Cardiac muscle cell (in vitro differentiated cells and primary cell): ENCODE measurements around the gene CTIF. TPM values are rescaled to one million over a fixed set of nuclear protein-coding genes. Genes with fewer than 3 reads are reported as not detected.
A peak's percentile ranks its signal among the peaks of the same experiment; 100 is the strongest.

Experiments
- DNase-seq, 2 donors: peaks; one replicate each; pipeline versions ENCODE4 v3.0.0 to v3.0.0-alpha.2; 2010 to 2017; ENCODE audit warnings: low read depth in 1 of 2, low spot score in 1 of 2
- H3K27ac ChIP-seq: fragments of 200-600 bp; sonication (generic); 2 replicates; pipeline ENCODE4 v1.5.1; 2016
- H3K27me3 ChIP-seq: fragments of 200-600 bp; sonication (generic); 2 replicates; pipeline ENCODE4 v1.6.0; 2016; ENCODE audit warnings: control low read depth
- H3K36me3 ChIP-seq: fragments of 200-600 bp; sonication (generic); 2 replicates; pipeline ENCODE4 v1.5.1; 2016; ENCODE audit warnings: control low read depth
- H3K4me1 ChIP-seq: fragments of 200-600 bp; sonication (generic); 2 replicates; pipeline ENCODE4 v1.8.1; 2017; ENCODE audit warnings: low read depth, mild to moderate bottlenecking, mixed run types
- H3K4me3 ChIP-seq: fragments of 200-600 bp; sonication (generic); 2 replicates; pipeline ENCODE4 v1.5.1; 2016; ENCODE audit warnings: mild to moderate bottlenecking
- H3K9me3 ChIP-seq: fragments of 200-600 bp; sonication (generic); 2 replicates; pipeline ENCODE4 v1.5.1; 2017; ENCODE audit warnings: low read depth, mild to moderate bottlenecking, control low read depth
- CTCF ChIP-seq: IDR thresholded peaks from 2 replicates; pipeline ENCODE4 v1.5.1; 2012; ENCODE audit warnings: low read depth, mild to moderate bottlenecking, low read length
- polyA plus RNA-seq: library from polyadenylated mRNA; unstranded; fragments of >200 nt; fragmentation: Nextera tagmentation; extraction: Ambion mirVana; gene quantifications from 2 replicates; pipeline ENCODE4 v1.2.1, GENCODE V29; 2016
- total RNA-seq: library from RNA; depleted of rRNA; stranded (reverse); fragments of >200 nt; gene quantifications from 2 replicates; pipeline ENCODE4 v1.2.3, GENCODE V29; 2016

CTIF gene
- total and polyA plus RNA-seq, 2 experiments from 2014 or later, result 16.5 to 22.0 TPM

GRCh38 chr18:48777744-48778116, 238.9 kb downstream of the CTIF start:
- Histone ChIP-seq H3K27ac (peak overlapping the region; percentile 51), H3K27me3 (no peaks in the 10 kb centered on the region), H3K4me3 (no peak overlapping the region), H3K36me3 (no peaks in the 10 kb centered on the region), H3K4me1 (peaks cover 79% of the 10 kb centered on the region), H3K9me3 (no peaks in the 10 kb centered on the region)
- peak; percentile 31 for TF ChIP-seq CTCF
- DNase-seq, result peak in 1 of 2 donors; percentile 23

GRCh38 chr18:48778344-48779011, 239.6 kb downstream of the CTIF start:
- Histone ChIP-seq H3K36me3 (no peaks in the 10 kb centered on the region), H3K27me3 (no peaks in the 10 kb centered on the region), H3K4me3 (no peak overlapping the region), H3K9me3 (no peaks in the 10 kb centered on the region), H3K4me1 (peaks cover 84% of the 10 kb centered on the region), H3K27ac (peak overlapping the region; percentile 98)
- DNase-seq, result no peak
- no peak for TF ChIP-seq CTCF

GRCh38 chr18:48779462-48779861, 240.6 kb downstream of the CTIF start:
- DNase-seq, result no peak
- H3K27ac ChIP-seq, result peak overlapping the region; percentile 98
- no peak for TF ChIP-seq CTCF
- H3K4me1 ChIP-seq, result peaks cover 80% of the 10 kb centered on the region
- H3K9me3 ChIP-seq, result no peaks in the 10 kb centered on the region
- no peaks in the 10 kb centered on the region for H3K36me3 ChIP-seq
- no peak overlapping the region for H3K4me3 ChIP-seq
- H3K27me3 ChIP-seq, result no peaks in the 10 kb centered on the region

- peak in 1 of 2 donors; percentile 53 for DNase-seq
- H3K27me3 ChIP-seq, result no peaks in the 10 kb centered on the region
- peaks cover 77% of the 10 kb centered on the region for H3K4me1 ChIP-seq
- H3K9me3 ChIP-seq, result no peaks in the 10 kb centered on the region
- TF ChIP-seq CTCF, result no peak
- H3K4me3 ChIP-seq, result no peak overlapping the region
- no peaks in the 10 kb centered on the region for H3K36me3 ChIP-seq
- H3K27ac ChIP-seq, result peak overlapping the region; percentile 98
Observed at GRCh38 chr18:48780201-48780912, 241.5 kb downstream of the CTIF start.

GRCh38 chr18:48780913-48781162, 242.0 kb downstream of the CTIF start:
- TF ChIP-seq CTCF, result no peak
- peak overlapping the region; percentile 98 for H3K27ac ChIP-seq
- H3K4me1 ChIP-seq, result peaks cover 77% of the 10 kb centered on the region
- H3K4me3 ChIP-seq, result no peak overlapping the region
- H3K27me3 ChIP-seq, result no peaks in the 10 kb centered on the region
- no peak for DNase-seq
- H3K9me3 ChIP-seq, result no peaks in the 10 kb centered on the region
- H3K36me3 ChIP-seq, result no peaks in the 10 kb centered on the region
